Activated T-helper 17 cell treated with anti-CD3 and anti-CD28 coated beads, Interleukin-2, amount 50 U/mL, for 72 hours (primary cell): ENCODE results near the gene P2RX2. TPM values are rescaled to one million over a fixed set of nuclear protein-coding genes. Genes with fewer than 3 reads are reported as not detected.

Experiments
- ATAC-seq: fragments of 150-1000 bp; cut with Tn5 transposase; replicated peaks from 2 replicates; pipeline ENCODE4 v1.10.0; 2021; ENCODE audit warnings: mild to moderate bottlenecking, moderate library complexity
- H3K27ac Mint-ChIP-seq: one replicate; pipeline ENCODE4 v1.8.0; 2022; ENCODE audit warnings: mixed read lengths
- H3K27me3 Mint-ChIP-seq: one replicate; pipeline ENCODE4 v1.8.0; 2022; ENCODE audit warnings: mixed read lengths
- H3K36me3 Mint-ChIP-seq: one replicate; pipeline ENCODE4 v1.8.0; 2022; ENCODE audit warnings: low read depth, mild to moderate bottlenecking, mixed read lengths
- H3K4me1 Mint-ChIP-seq: one replicate; pipeline ENCODE4 v1.8.0; 2022; ENCODE audit warnings: mixed read lengths
- H3K4me3 Mint-ChIP-seq: one replicate; pipeline ENCODE4 v1.8.0; 2022; ENCODE audit warnings: mild to moderate bottlenecking, mixed read lengths
- H3K9me3 Mint-ChIP-seq: one replicate; pipeline ENCODE4 v1.8.0; 2022; ENCODE audit warnings: mixed read lengths
- total RNA-seq, 2 donors: library from RNA; stranded (reverse); gene quantifications; one replicate each; pipeline ENCODE4 v1.2.3, GENCODE V29; 2022

The P2RX2 gene
- total RNA-seq, 2 donors from 2014 or later, result not detected

DNA sequence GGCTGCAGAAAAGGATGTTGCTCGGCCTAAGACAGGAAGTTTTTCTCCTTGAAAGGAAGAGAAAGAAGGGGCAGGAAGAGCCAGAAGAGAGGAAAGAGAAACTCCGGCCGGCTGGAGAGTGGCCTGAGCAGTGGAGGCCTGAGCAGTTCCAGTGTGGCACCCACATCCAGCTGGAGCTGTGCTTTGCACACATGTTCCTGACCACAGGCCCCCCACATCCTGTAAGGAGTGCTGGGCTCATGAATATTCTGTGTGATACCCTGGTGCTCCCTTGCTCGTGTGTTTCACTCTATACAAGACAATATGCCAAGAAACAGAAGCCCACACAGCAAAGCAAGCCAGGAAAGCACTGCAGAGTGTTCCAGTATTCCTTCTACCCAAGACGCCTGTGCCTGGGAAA lies 41.5 kb downstream of the P2RX2 start:
- Mint-ChIP-seq H3K36me3 (peaks cover 100% of the 10 kb centered on the region), H3K27me3 (no peaks in the 10 kb centered on the region), H3K9me3 (no peaks in the 10 kb centered on the region), H3K27ac (no peak overlapping the region), H3K4me1 (no peaks in the 10 kb centered on the region), H3K4me3 (no peak overlapping the region)
- ATAC-seq, result no peak

DNA sequence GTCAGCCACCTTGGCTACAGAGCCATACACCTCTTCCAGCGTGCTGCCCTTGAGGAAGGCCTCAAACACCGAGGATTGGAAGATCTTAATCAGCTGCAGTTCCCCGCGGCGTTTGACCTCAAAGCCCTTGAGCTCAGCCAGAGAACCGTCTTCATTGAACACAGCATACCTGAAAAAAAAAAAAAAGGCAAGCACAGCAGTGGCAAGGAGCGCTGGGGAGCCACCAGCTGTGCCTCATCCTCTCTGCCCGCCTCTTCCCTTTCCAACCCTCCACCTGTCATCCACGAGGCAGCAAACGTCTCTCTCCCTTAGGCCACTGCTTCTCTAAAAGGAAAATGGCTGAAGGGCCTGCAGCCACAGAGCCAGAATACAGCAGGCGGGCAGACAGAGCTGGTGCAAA lies 42.4 kb downstream of the P2RX2 start:
- H3K9me3 Mint-ChIP-seq, result no peaks in the 10 kb centered on the region
- no peak overlapping the region for H3K4me3 Mint-ChIP-seq
- no peaks in the 10 kb centered on the region for H3K27me3 Mint-ChIP-seq
- no peak overlapping the region for H3K27ac Mint-ChIP-seq
- peaks cover 100% of the 10 kb centered on the region for H3K36me3 Mint-ChIP-seq
- no peaks in the 10 kb centered on the region for H3K4me1 Mint-ChIP-seq
- ATAC-seq, result no peak

DNA sequence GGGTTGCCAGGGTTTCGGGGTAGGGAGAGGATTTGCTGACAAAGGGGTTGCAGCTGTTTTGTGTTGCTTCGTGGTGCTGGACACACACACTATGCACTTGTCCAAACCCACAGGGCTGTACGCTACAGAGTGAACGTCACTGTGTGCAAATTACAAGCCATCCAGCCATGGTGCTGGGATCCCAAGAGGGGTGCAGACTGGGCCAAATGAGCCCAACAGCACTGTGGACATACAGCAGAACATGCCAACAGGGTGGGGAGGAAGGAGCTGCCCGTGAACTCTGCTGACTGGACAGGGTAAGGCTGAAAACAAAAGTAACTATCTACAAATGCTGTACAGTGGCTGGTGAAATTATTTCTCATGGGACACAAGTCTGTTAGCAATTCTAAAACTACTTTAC lies 43.4 kb downstream of the P2RX2 start:
- ATAC-seq, result no peak
- peaks cover 100% of the 10 kb centered on the region for H3K36me3 Mint-ChIP-seq
- no peak overlapping the region for H3K4me3 Mint-ChIP-seq
- no peaks in the 10 kb centered on the region for H3K27me3 Mint-ChIP-seq
- no peak overlapping the region for H3K27ac Mint-ChIP-seq
- no peaks in the 10 kb centered on the region for H3K9me3 Mint-ChIP-seq
- no peaks in the 10 kb centered on the region for H3K4me1 Mint-ChIP-seq

DNA sequence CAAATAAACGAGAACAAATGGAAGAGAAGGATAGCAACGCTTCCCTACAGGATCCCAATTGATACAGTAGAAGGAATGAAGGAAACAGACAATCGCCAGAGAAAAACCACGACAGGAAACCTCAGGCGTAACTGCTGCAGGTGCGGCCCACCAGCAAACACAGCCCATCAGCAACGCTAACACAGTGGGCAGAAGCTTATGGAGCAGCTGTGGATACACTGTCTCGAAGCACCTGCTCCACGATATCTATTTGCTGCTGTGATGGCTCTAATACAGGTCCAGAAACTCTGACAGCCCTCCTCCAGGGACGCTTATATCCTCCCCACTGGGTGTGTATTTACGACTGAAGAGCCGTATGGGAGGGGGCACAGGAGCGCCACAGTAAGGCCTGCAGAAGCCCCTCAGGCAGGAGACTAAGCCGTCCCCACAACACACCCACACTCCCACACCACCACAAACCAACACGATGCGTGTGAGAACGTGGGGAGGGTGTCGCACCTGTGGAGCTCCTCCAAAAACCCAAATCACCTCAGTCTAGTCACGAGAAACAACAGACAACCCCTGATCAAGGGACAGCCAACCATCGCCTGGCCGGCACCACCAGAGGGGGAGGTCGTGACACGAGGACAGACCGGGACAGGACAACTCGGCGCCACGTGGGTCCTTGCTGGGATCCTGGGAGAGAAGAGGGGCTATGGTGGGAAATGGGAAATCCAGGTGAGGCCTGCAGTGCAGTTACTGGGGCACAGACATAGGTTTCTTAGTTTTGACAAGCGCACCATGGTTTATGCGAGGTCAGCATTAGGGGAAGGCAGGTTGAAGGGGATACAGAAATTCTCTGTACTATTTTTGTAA lies 44.6 kb downstream of the P2RX2 start:
- H3K27me3 Mint-ChIP-seq, result no peaks in the 10 kb centered on the region
- no peak overlapping the region for H3K27ac Mint-ChIP-seq
- H3K4me3 Mint-ChIP-seq, result no peak overlapping the region
- H3K9me3 Mint-ChIP-seq, result no peaks in the 10 kb centered on the region
- H3K36me3 Mint-ChIP-seq, result peaks cover 100% of the 10 kb centered on the region
- no peaks in the 10 kb centered on the region for H3K4me1 Mint-ChIP-seq
- ATAC-seq, result no peak

DNA sequence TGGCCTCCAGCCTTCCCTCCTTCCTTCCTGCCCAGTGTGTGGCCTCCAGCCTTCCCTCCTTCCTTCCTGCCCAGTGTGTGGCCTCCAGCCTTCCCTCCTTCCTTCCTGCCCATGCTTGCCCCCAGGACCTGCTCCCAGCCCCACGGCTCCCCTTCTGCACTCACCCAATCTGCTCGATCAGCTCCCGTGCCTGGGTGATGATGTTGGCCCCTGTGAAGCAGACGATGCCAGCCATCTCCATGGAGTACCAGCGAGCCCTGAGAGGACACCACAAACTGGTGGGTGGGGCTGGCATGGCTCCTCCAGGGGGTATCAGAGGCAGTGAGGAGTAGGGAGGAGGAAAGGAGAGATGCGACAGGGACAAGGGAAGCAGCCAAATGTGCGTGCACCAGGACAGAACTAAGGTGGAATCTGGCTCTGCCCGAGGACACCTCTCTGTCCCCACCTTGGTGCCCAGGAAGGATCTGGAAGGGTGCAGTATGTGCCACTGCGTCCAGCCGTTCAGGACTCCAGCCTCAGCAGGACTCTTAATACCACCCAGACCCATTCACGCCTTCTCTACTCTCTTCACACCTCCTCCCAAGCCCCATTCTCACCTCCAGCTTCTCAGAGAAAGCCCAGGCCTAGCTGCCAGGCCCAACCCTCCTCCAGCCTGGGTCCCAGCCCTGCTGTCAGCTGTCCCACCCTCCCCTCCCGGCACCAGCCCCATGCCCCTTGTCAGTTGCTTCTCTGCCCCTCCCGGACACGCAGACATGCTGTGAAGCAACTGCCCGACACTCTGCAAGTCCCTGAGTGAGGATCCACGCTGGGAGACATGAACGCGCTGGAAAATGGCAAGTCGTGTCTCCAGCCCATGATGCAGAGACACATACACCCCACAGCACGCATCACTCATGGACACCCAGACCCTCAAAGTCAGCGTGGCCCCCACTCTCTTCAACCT lies 45.9 kb downstream of the P2RX2 start:
- no peaks in the 10 kb centered on the region for H3K4me1 Mint-ChIP-seq
- no peak overlapping the region for H3K27ac Mint-ChIP-seq
- no peaks in the 10 kb centered on the region for H3K9me3 Mint-ChIP-seq
- H3K4me3 Mint-ChIP-seq, result no peak overlapping the region
- no peak for ATAC-seq
- H3K36me3 Mint-ChIP-seq, result peaks cover 100% of the 10 kb centered on the region
- no peaks in the 10 kb centered on the region for H3K27me3 Mint-ChIP-seq

DNA sequence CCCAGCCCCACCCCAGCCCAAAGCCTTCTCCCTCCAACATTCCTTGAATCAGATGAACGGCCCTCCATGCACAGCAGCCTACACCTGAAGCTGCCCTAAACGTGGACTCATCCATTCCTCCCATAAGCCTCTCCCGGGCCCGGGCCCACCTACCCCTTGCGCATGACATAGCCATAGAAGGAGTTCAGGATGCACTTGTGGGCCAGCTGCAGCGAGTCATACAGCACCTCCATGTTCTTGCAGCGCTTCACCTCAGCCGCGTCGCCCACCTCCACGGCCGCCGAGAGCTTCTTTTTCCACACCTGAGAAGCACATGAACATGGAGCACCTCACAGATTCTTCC lies 46.5 kb downstream of the P2RX2 start:
- Mint-ChIP-seq H3K36me3 (peaks cover 100% of the 10 kb centered on the region), H3K4me1 (no peaks in the 10 kb centered on the region), H3K27ac (no peak overlapping the region), H3K9me3 (no peaks in the 10 kb centered on the region), H3K27me3 (no peaks in the 10 kb centered on the region), H3K4me3 (no peak overlapping the region)
- ATAC-seq, result no peak

DNA sequence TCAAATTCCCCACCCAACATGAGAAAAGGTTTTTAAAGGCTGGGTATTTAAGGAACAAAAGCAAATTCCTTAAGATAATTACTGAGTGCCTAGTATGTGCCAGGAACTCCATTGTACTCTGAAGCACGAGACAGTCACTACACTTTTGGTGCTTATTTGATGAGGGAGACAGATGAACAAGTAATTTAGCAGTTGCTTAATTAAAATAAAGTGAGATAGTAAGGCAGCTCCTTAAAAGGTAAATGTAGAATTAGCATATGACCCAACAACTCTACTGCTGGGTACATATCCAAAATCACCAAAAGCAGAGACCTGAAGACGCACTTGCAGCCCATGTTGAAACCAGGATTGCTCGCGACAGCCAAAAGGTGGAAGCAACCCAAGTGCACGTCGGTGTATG lies 47.2 kb downstream of the P2RX2 start:
- H3K4me3 Mint-ChIP-seq, result no peak overlapping the region
- H3K9me3 Mint-ChIP-seq, result no peaks in the 10 kb centered on the region
- ATAC-seq, result no peak
- no peak overlapping the region for H3K27ac Mint-ChIP-seq
- H3K27me3 Mint-ChIP-seq, result no peaks in the 10 kb centered on the region
- H3K36me3 Mint-ChIP-seq, result peaks cover 97% of the 10 kb centered on the region
- no peaks in the 10 kb centered on the region for H3K4me1 Mint-ChIP-seq

DNA sequence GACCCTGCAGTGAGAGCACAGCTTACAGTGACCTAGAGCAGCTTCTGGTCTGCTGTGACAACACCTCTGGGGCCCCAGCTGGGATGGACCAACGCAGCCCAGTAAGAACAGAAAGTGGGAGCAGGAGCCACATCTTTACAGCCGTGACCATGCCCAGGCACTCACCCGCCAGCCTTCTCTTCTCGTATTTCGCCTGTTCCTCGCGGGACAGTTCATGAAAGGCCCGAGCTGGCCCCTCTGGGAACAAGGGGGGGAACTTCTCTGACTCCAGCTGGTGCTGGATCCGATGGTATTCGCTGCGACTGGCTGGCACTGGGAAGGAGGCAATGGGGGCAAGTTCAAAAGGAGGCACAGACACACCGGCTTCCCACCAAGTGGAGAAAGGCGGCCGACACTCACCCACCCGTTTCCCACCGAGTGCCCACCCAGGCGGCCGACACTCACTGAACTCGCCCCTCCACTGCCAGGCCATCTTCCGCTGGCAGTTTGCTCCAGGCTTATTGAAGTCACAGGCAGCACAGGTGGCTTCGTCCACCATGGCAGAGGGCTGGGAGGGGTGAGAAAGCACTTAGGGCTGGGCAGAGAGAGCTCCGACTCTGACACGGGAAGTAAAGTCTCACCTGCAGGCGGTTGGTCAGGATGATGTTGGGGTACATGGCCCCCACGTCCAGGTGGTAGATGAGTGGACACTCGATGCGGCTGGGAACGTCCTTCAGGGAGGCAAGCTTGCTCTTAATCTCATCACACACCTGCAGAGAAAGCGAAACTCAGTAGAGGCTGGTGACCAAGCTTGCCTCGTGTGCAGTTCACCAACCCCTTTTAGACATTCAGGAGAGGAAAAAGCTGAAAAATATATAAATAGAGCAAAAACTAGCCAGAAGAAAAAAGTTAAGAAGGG lies 49.9 kb downstream of the P2RX2 start:
- Mint-ChIP-seq H3K27me3 (no peaks in the 10 kb centered on the region), H3K36me3 (peaks cover 97% of the 10 kb centered on the region), H3K4me3 (no peak overlapping the region), H3K4me1 (peaks cover 3% of the 10 kb centered on the region), H3K27ac (no peak overlapping the region), H3K9me3 (no peaks in the 10 kb centered on the region)
- no peak for ATAC-seq

DNA sequence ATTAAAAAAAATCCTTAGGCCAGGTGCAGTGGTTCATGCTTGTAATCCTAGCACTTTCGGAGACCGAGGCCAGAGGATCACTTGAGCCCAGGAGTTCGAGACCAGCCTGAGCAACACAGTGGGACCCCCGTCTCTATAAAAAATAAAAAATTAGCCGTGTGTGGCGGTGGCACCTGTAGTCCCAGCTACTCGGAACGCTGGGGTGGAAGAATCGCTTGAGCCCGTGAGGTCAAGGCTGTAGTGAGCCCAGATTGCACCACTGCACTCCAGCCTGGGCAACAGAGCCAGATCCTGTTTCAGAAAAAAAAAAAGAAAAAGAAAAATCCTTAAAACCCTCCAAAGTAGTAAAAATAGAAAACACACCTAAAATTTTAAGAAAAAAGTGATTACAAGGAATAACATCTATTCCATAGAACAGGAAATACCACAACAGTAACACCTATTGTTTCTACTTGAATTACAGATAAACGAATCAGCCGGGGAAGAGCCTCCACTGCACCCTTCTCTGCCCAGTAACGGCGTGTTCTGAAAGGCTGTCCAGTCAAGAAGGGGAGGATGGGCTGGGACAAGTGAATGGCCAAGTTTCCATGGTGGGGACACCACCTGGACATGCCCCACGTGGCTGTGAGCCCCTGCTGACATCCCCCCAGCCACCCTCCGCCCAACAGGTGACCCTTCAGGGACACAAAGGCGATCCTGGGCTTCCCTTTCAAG lies 50.7 kb downstream of the P2RX2 start:
- H3K4me1 Mint-ChIP-seq, result peaks cover 3% of the 10 kb centered on the region
- H3K27ac Mint-ChIP-seq, result no peak overlapping the region
- H3K36me3 Mint-ChIP-seq, result peaks cover 97% of the 10 kb centered on the region
- H3K9me3 Mint-ChIP-seq, result no peaks in the 10 kb centered on the region
- no peaks in the 10 kb centered on the region for H3K27me3 Mint-ChIP-seq
- H3K4me3 Mint-ChIP-seq, result no peak overlapping the region
- no peak for ATAC-seq

Other genes starting within 250 kb of the P2RX2 start
- gene FBRSL1, start 128.6 kb upstream of the P2RX2 start, total RNA-seq, result 10 to 100 TPM; 34.7 to 38.7 TPM
- gene LRCOL1, start 8.2 kb upstream of the P2RX2 start, total RNA-seq, result not detected
- gene POLE, start 68.6 kb downstream of the P2RX2 start, total RNA-seq, result 100 to 1,000 TPM; 125 to 154 TPM
- gene PXMP2, start 68.8 kb downstream of the P2RX2 start, total RNA-seq, result 1 to 10 TPM; 7.1 to 8.1 TPM
- gene PGAM5, start 92.1 kb downstream of the P2RX2 start, total RNA-seq, result 10 to 100 TPM; 38.4 to 94.7 TPM
- 100 to 1,000 TPM; 118 to 160 TPM for gene ANKLE2, start 143.1 kb downstream of the P2RX2 start, total RNA-seq
- gene GOLGA3, start 210.1 kb downstream of the P2RX2 start, total RNA-seq, result 10 to 100 TPM; 51.8 to 56.8 TPM